T-helper 1 cell treated with Interleukin-12 subunit alpha and Interleukin-12 subunit beta and Interleukin-4 antibody, amounts not matched to agents 30 μg/mL and 1 μg/mL, for 36 hours (primary cell): Measurements from ENCODE around the gene ADCY4.
"Not testable (repeated sequence)": the region's sequence is repeated elsewhere in the genome, so short reads cannot be mapped to it uniquely, and the experiment has no call there.

Experiments
- H3K27ac Mint-ChIP-seq: one replicate; pipeline ENCODE4 v1.8.0; 2021; ENCODE audit warnings: mild to moderate bottlenecking, mixed read lengths
- H3K27me3 Mint-ChIP-seq: one replicate; pipeline ENCODE4 v1.8.0; 2021; ENCODE audit warnings: low read depth, mixed read lengths
- H3K36me3 Mint-ChIP-seq: one replicate; pipeline ENCODE4 v1.8.0; 2021; ENCODE audit warnings: low read depth, mixed read lengths
- H3K4me1 Mint-ChIP-seq: one replicate; pipeline ENCODE4 v1.8.0; 2021; ENCODE audit warnings: low read depth, mixed read lengths
- H3K4me3 Mint-ChIP-seq: one replicate; pipeline ENCODE4 v1.8.0; 2021; ENCODE audit warnings: mild to moderate bottlenecking, moderate library complexity, mixed read lengths
- H3K9me3 Mint-ChIP-seq: one replicate; pipeline ENCODE4 v1.8.0; 2021; ENCODE audit warnings: mixed read lengths

Gene ADCY4

GRCh38 chr14:24334431-24335291 lies at the start of gene ADCY4:
ADCY4 (minus strand) TSS chr14:24335071; CDS start chr14:24334652, 419 bp downstream.
- peaks cover 34% of the 10 kb centered on the region for H3K4me1 Mint-ChIP-seq
- peaks cover 29% of the 10 kb centered on the region for H3K36me3 Mint-ChIP-seq
- H3K27ac Mint-ChIP-seq = no peak within 1 kb of the TSS
- H3K9me3 Mint-ChIP-seq = no peaks in the 10 kb centered on the region
- H3K4me3 Mint-ChIP-seq = peak within 1 kb of the TSS; percentile 46
- H3K27me3 Mint-ChIP-seq = peaks cover 46% of the 10 kb centered on the region

DNA sequence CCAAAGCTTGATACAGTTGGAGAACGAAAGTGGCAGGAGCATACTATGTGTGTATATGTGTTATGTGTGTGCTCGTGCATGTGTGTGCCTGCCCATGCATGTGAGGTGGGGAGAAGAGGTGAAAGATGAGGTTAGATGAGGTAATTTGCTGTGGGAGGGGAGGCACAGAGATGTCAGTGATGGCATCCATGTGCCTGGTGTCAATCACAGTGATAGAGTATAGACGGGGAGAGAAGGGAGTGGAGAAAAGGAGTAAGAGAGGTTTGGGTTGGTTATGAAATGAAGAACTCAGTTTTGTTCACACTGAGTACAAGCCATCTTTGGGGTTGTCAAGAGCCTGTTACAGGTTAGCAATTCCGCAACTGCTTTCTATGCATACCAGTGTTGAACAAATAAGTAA lies 49.3 kb upstream of the ADCY4 start:
- H3K4me3 Mint-ChIP-seq = no peak overlapping the region
- no peak overlapping the region for H3K27ac Mint-ChIP-seq
- no peaks in the 10 kb centered on the region for H3K9me3 Mint-ChIP-seq
- H3K27me3 Mint-ChIP-seq = peaks cover 34% of the 10 kb centered on the region
- no peaks in the 10 kb centered on the region for H3K4me1 Mint-ChIP-seq
- no peaks in the 10 kb centered on the region for H3K36me3 Mint-ChIP-seq

- Mint-ChIP-seq H3K27me3 (peaks cover 18% of the 10 kb centered on the region), H3K9me3 (no peaks in the 10 kb centered on the region)
Measured at GRCh38 chr14:24382064-24382371, 47.1 kb upstream of the ADCY4 start.

GRCh38 chr14:24381363-24382063 lies 46.6 kb upstream of the ADCY4 start:
- H3K27ac Mint-ChIP-seq = no peak overlapping the region
- no peaks in the 10 kb centered on the region for H3K9me3 Mint-ChIP-seq
- H3K27me3 Mint-ChIP-seq = peaks cover 14% of the 10 kb centered on the region
- no peaks in the 10 kb centered on the region for H3K36me3 Mint-ChIP-seq
- no peaks in the 10 kb centered on the region for H3K4me1 Mint-ChIP-seq
- H3K4me3 Mint-ChIP-seq = no peak overlapping the region

More at GRCh38 chr14:24382064-24382371, 47.1 kb upstream of the ADCY4 start:
- Mint-ChIP-seq H3K4me3 (no peak overlapping the region), H3K36me3 (no peaks in the 10 kb centered on the region), H3K4me1 (no peaks in the 10 kb centered on the region), H3K27ac (no peak overlapping the region)

DNA sequence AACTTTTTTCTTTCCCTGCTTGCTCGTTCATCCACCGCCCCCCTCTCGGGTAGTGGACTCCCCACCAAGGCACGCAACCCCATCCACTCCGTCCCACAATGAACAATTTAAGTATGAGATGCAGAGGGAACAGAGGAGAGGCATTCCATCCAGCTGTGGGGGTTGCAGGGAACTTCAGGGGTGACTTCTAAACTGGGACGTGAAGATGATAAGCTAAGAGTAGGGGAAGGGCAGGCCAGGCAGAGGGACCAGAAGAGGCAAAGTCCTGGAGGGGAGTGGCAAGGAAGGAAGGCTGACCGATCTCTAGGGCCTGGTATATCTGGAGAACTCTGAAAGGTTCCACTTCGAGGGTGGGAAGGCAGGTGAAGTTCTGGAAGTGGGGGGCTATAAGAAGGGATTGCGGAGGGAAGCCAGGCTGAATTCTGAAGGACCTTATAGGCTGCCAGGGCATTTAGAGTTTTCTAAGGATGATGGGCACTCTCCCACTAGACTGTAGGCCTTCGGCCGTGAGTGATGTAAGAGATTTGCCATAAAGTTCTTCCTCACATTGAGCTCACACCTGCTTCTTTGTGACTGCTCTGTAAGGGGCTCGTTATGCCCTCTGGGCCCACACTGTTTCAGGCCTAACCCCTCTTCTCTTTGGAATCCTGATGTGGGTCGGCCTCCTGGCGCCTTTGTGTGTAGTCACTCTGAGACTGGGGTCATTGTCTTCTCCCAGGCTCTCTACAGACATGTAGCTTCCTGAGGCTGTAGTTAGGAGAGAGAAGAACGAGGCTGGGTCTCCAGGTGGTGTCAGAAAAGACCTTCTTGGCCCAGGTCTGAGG lies 45.2 kb upstream of the ADCY4 start:
- Mint-ChIP-seq H3K4me1 (no peaks in the 10 kb centered on the region), H3K36me3 (no peaks in the 10 kb centered on the region), H3K9me3 (no peaks in the 10 kb centered on the region), H3K27ac (no peak overlapping the region), H3K4me3 (no peak overlapping the region), H3K27me3 (peaks cover 14% of the 10 kb centered on the region)

- Mint-ChIP-seq H3K9me3 (no peaks in the 10 kb centered on the region), H3K4me1 (no peaks in the 10 kb centered on the region), H3K27ac (no peak overlapping the region), H3K4me3 (no peak overlapping the region), H3K36me3 (no peaks in the 10 kb centered on the region), H3K27me3 (peaks cover 9% of the 10 kb centered on the region)
Measured at GRCh38 chr14:24378981-24379906, 44.4 kb upstream of the ADCY4 start.

- Mint-ChIP-seq H3K27me3 (peaks cover 5% of the 10 kb centered on the region), H3K9me3 (no peaks in the 10 kb centered on the region), H3K27ac (no peak overlapping the region), H3K4me3 (no peak overlapping the region), H3K36me3 (no peaks in the 10 kb centered on the region), H3K4me1 (no peaks in the 10 kb centered on the region)
Measured at GRCh38 chr14:24378327-24378726, 43.5 kb upstream of the ADCY4 start.

DNA sequence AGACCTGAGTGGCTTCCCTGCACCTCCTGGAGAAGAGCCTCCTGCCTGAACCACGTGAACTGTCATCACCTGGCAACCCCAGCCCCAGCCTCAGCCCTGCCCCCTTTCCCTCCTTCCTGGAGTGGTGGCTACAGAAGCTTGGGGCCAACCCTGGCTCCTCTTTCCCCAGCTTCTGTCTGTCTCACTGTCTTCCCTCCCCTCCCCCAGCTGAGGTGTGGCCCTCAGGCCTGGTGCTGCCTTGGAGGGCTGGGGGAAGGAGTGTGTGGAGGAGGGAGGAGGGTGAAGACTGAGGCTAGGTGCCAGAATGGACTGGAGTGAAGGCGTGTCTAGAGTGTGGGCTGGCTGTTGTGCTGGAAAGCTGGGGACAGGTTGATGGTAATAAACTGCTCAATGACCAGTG lies 42.8 kb upstream of the ADCY4 start:
- Mint-ChIP-seq H3K9me3 (no peaks in the 10 kb centered on the region), H3K4me1 (no peaks in the 10 kb centered on the region), H3K36me3 (no peaks in the 10 kb centered on the region), H3K4me3 (no peak overlapping the region), H3K27me3 (peaks cover 5% of the 10 kb centered on the region), H3K27ac (no peak overlapping the region)

GRCh38 chr14:24377126-24377525 lies 42.3 kb upstream of the ADCY4 start:
- no peaks in the 10 kb centered on the region for H3K9me3 Mint-ChIP-seq
- peaks cover 8% of the 10 kb centered on the region for H3K27me3 Mint-ChIP-seq
- H3K27ac Mint-ChIP-seq = no peak overlapping the region
- H3K36me3 Mint-ChIP-seq = no peaks in the 10 kb centered on the region
- H3K4me3 Mint-ChIP-seq = no peak overlapping the region
- H3K4me1 Mint-ChIP-seq = no peaks in the 10 kb centered on the region

DNA sequence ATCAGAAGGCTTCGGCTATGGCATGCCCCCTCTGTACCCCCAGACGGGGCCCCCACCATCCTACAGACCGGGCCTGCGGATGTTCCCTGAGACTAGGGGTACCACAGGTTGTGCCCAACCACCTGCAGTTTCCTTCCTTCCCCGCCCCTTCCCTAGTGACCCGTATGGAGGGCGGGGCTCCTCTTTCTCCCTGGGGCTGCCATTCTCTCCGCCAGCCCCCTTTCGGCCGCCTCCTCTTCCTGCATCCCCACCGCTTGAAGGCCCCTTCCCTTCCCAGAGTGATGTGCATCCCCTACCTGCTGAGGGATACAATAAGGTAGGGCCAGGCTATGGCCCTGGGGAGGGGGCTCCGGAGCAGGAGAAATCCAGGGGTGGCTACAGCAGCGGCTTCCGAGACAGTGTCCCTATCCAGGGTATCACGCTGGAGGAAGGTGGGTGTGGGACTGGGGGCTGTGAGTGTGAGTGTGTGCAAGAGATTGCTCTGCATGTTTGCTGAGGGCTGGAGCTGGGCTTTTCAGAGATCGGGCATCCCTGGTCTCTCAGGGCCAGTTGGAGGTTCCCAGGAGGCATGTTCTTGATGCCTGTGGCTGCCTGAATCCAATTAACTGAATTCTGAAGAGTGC lies 41.7 kb upstream of the ADCY4 start:
- Mint-ChIP-seq H3K9me3 (no peaks in the 10 kb centered on the region), H3K27ac (no peak overlapping the region), H3K4me1 (no peaks in the 10 kb centered on the region), H3K27me3 (peaks cover 11% of the 10 kb centered on the region), H3K36me3 (no peaks in the 10 kb centered on the region), H3K4me3 (no peak overlapping the region)

- Mint-ChIP-seq H3K4me1 (no peaks in the 10 kb centered on the region), H3K36me3 (no peaks in the 10 kb centered on the region), H3K27ac (no peak overlapping the region), H3K27me3 (peaks cover 34% of the 10 kb centered on the region), H3K4me3 (no peak overlapping the region), H3K9me3 (no peaks in the 10 kb centered on the region)
Measured at GRCh38 chr14:24372701-24373416, 38.0 kb upstream of the ADCY4 start.

DNA sequence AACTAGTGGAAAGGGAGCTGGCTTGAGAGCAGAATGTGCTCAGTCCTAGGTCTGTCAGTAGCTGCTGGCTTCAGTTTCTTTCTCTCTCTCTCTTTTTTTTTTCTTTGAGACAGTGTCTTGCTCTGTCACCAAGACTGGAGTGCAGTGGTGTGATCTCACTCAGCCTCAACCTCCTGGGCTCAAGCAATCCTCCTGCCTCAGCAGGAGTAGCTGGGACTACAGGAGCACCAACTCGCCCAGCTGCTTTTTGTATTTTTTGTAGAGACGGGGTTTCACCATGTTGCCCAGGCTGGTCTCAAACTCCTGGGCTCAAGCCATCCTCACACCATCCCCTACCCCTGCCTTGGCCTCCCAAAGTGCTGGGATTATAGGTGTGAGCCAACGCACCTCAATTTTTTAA lies 36.7 kb upstream of the ADCY4 start:
- H3K9me3 Mint-ChIP-seq, H3K4me1 Mint-ChIP-seq, H3K27ac Mint-ChIP-seq, H3K36me3 Mint-ChIP-seq, H3K4me3 Mint-ChIP-seq: not testable (repeated sequence)
- peaks cover 47% of the 10 kb centered on the region for H3K27me3 Mint-ChIP-seq

GRCh38 chr14:24370748-24371147 lies 35.9 kb upstream of the ADCY4 start:
- peaks cover 51% of the 10 kb centered on the region for H3K27me3 Mint-ChIP-seq
- peaks cover 7% of the 10 kb centered on the region for H3K4me1 Mint-ChIP-seq
- H3K4me3 Mint-ChIP-seq = no peak overlapping the region
- H3K9me3 Mint-ChIP-seq = no peaks in the 10 kb centered on the region
- no peaks in the 10 kb centered on the region for H3K36me3 Mint-ChIP-seq
- no peak overlapping the region for H3K27ac Mint-ChIP-seq
